Liver (tissue), 3 donors: ENCODE data around the gene MAPKAP1.

ENCODE experiments used
- ATF3 ChIP-seq: IDR thresholded peaks from 2 replicates; pipeline ENCODE4 v1.6.1; 2016; ENCODE audit warnings: antibody characterized with exemption
- CTCF ChIP-seq: fragments of 150-350 bp; IDR thresholded peaks from 2 replicates; pipeline ENCODE4 v1.5.1; 2017; ENCODE audit warnings: improper control_type of control experiment, low read depth, low read length; ENCODE audit not compliant: missing input control
- EGR1 ChIP-seq, 2 donors: IDR thresholded peaks; 2 replicates each; pipeline ENCODE4 v1.6.1; 2016 to 2018; ENCODE audit warnings: antibody characterized with exemption in 2 of 2, low read depth in 2 of 2
- FOXA1 ChIP-seq: IDR thresholded peaks from 2 replicates; pipeline ENCODE4 v1.6.1; 2016; ENCODE audit warnings: antibody characterized with exemption
- GABPA ChIP-seq, 2 donors: IDR thresholded peaks in 1 of 2; conservative IDR thresholded peaks in 1 of 2; 2 replicates each; pipeline ENCODE4 v1.6.1; 2016; ENCODE audit warnings: antibody characterized with exemption in 2 of 2, mild to moderate bottlenecking in 1 of 2, moderate library complexity in 1 of 2
- HNF4A ChIP-seq, 2 donors: conservative IDR thresholded peaks; 2 replicates each; pipeline ENCODE4 v1.6.1; 2016; ENCODE audit warnings: antibody characterized with exemption in 2 of 2, mild to moderate bottlenecking in 2 of 2
- MAX ChIP-seq: IDR thresholded peaks from 2 replicates; pipeline ENCODE4 v1.6.1; 2016; ENCODE audit warnings: antibody characterized with exemption
- NR2F2 ChIP-seq: IDR thresholded peaks from 2 replicates; pipeline ENCODE4 v1.6.1; 2016; ENCODE audit warnings: antibody characterized with exemption
- REST ChIP-seq: IDR thresholded peaks from 2 replicates; pipeline ENCODE4 v1.6.1; 2016; ENCODE audit warnings: antibody characterized with exemption, mild to moderate bottlenecking
- SP1 ChIP-seq: IDR thresholded peaks from 2 replicates; pipeline ENCODE4 v1.6.1; 2018; ENCODE audit warnings: antibody characterized with exemption, mild to moderate bottlenecking
- TAF1 ChIP-seq: conservative IDR thresholded peaks from 2 replicates; pipeline ENCODE4 v1.6.1; 2016; ENCODE audit warnings: antibody characterized with exemption, mild to moderate bottlenecking
- YY1 ChIP-seq: IDR thresholded peaks from 2 replicates; pipeline ENCODE4 v1.6.1; 2016; ENCODE audit warnings: antibody characterized with exemption, mild to moderate bottlenecking
- donor health status: healthy.
- donor health status: healthy.

- TF ChIP-seq GABPA (IDR thresholded peaks at IDR 0.05 in 1 of 2, conservative IDR thresholded peaks at IDR 0.05 in 1 of 2) (no peak), CTCF (no peak), YY1 (no peak), EGR1 (IDR thresholded peaks at IDR 0.05; ENCODE audit: low read depth in 2 of 2) (no peak), HNF4A (conservative IDR thresholded peaks at IDR 0.05) (no peak), SP1 (no peak), ATF3 (no peak), MAX (no peak), TAF1 (no peak), NR2F2 (no peak), REST (no peak), FOXA1 (no peak)
These were observed 93.9 kb downstream of the MAPKAP1 start for GRCh38 chr9:125613141-125613540.
